Measurements from ENCODE around the gene GPX4. TPM values are rescaled to one million over a fixed set of nuclear protein-coding genes. Genes with fewer than 3 reads are reported as not detected.

GPX4 gene
- total and polyA plus RNA-seq, 2 of the 13 experiments (the other 11 are each of a cell fraction or from before 2014, with no cell fraction given), result 535 to 613 TPM

DNA sequence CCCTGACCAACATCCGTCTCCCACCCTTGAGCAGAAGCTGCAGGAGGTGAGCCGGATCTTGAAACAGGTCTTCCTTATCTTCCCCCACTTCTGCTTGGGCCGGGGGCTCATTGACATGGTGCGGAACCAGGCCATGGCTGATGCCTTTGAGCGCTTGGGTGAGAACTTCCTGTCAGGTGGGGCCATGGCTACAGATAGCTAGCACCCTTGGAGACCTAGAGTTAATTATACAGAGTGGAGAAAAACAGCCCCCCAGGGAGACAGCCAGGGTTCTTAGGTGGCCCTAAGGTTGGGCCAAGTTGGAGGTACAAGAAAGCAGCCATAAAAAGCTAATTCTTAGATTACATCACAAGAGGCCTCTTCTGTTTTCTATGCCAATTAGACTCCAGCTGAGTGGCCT, 45.7 kb upstream of the GPX4 start (continued):
- no peak for TF ChIP-seq AHDC1 (CRISPR knock-in tag; IDR thresholded peaks at IDR 0.05; ENCODE audit: borderline replicate concordance)
- TF ChIP-seq ZNF317 (CRISPR knock-in tag; IDR thresholded peaks at IDR 0.05), result no peak
- TF ChIP-seq ZNF331 (CRISPR knock-in tag; IDR thresholded peaks at IDR 0.05), result no peak

DNA sequence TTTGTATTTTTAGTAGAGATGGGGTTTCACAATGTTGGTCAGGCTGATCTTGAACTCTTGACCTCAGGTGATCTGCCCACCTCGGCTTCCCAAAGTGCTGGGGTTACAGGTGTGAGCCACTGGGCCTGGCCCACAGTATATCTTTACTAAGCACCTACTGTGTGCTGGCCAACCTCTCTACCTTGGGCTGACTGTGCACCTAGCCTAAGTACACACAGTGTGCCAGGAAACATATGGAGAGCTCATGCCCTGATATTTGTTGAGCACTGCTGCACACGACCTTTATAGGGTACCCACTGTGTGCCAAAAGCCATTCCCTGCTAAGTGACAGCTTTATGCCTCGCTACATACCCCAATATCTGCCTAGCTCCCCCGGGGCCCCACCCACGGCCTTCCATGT, 43.1 kb upstream of the GPX4 start:
- no peaks in the 10 kb centered on the region for H3K79me2 ChIP-seq (ENCODE audit: insufficient read depth, low read length)
- H3K27ac ChIP-seq (ENCODE audit: extremely low read length, insufficient read depth, low read length), result no peak overlapping the region
- 68% methylated on average over 5 of the region's 5 CpGs for WGBS (ENCODE audit: low lambda C conversion rate)
- DNase-seq (ENCODE audit: low spot score) (no peak), ATAC-seq (no peak), FAIRE-seq (no peak)
- H4K20me1 ChIP-seq (ENCODE audit: insufficient read depth, low read length), result no peaks in the 10 kb centered on the region
- H3K4me3 ChIP-seq (replicated peaks in 1 of 3; ENCODE audit: insufficient read depth in 1 of 3, low read depth in 2 of 3, low read length in 3 of 3), result no peak overlapping the region
- BruUV-seq (replicated peaks), result no TSS peak
- in situ Hi-C loops (cut with HindIII; ENCODE audit: extremely low pct_ligation_motif_present, low pct_unique_long_range_greater_than_20kb) (no loop called here), intact Hi-C loops (cut with micrococcal nuclease; ENCODE audit: unreplicated experiment) (no loop called here)
- no peaks in the 10 kb centered on the region for H3K9me3 ChIP-seq (ENCODE audit: low read length)
- H3K27me3 ChIP-seq (ENCODE audit: control insufficient read depth in 1 of 2, insufficient read depth in 2 of 2, low read length in 2 of 2), result no peaks in the 10 kb centered on the region; a peak in 1 of 5 replicates
- peaks cover 6 to 19% of the 10 kb centered on the region in 2 experiments; a peak in 4 of 5 replicates for H3K36me3 ChIP-seq (replicated peaks in 1 of 2; ENCODE audit: control insufficient read depth in 1 of 2, insufficient read depth in 2 of 2, low read length in 2 of 2)
- ChIA-PET CTCF (ENCODE audit: low intra/inter-chr PET ratio, low total read pairs) (no interaction called here), POLR2A (no interaction called here)
- no peak overlapping the region for H3K4me2 ChIP-seq (ENCODE audit: low read depth, low read length)
- peaks cover 18% of the 10 kb centered on the region for H3K4me1 ChIP-seq (ENCODE audit: insufficient read depth, low read length)
- TF ChIP-seq ZBTB10 (CRISPR knock-in tag; IDR thresholded peaks at IDR 0.05; ENCODE audit: borderline replicate concordance) (no peak), DNMT1 (CRISPR knock-in tag; IDR thresholded peaks at IDR 0.05) (no peak), TMF1 (CRISPR knock-in tag; IDR thresholded peaks at IDR 0.05; ENCODE audit: low read depth) (no peak), ZNF296 (CRISPR knock-in tag; conservative IDR thresholded peaks at IDR 0.05) (no peak), GABPA (IDR thresholded peaks at IDR 0.05; ENCODE audit: low read depth, low read length) (no peak), GABPA (CRISPR knock-in tag; IDR thresholded peaks at IDR 0.05; ENCODE audit: low read depth) (no peak), ZKSCAN1 (IDR thresholded peaks at IDR 0.05; ENCODE audit: low read length) (peak; percentile 75), TCF12 (IDR thresholded peaks at IDR 0.05) (no peak), TCF12 (CRISPR knock-in tag; IDR thresholded peaks at IDR 0.05) (no peak), KDM6A (CRISPR knock-in tag; IDR thresholded peaks at IDR 0.05; ENCODE audit: low read depth) (no peak)
- no peak overlapping the region for H3K9ac ChIP-seq (ENCODE audit: insufficient read depth, low read depth, low read length)
- no peak overlapping the region for H2AFZ ChIP-seq (ENCODE audit: low read length)
